AG20443 (cell line): ENCODE results near the gene MEI1.
"Not testable (repeated sequence)": the region's sequence is repeated elsewhere in the genome, so short reads cannot be mapped to it uniquely, and the experiment has no call there.

ENCODE experiments used
- DNase-seq: peaks from one replicate; pipeline ENCODE4 v3.0.0; 2012; ENCODE audit warnings: low spot score, mixed read lengths

MEI1 gene

GRCh38 chr22:41822317-41823057 lies 123.2 kb downstream of the MEI1 start:
- peak; percentile 50 for DNase-seq

GRCh38 chr22:41823797-41824196 lies 124.5 kb downstream of the MEI1 start:
- DNase-seq = no peak

GRCh38 chr22:41825376-41825775 lies 126.1 kb downstream of the MEI1 start:
- DNase-seq = peak; percentile 49

GRCh38 chr22:41826021-41826420 lies 126.7 kb downstream of the MEI1 start:
- no peak for DNase-seq

- no peak for DNase-seq
Observed at GRCh38 chr22:41826430-41827383, 127.4 kb downstream of the MEI1 start.

GRCh38 chr22:41827671-41828070 lies 128.4 kb downstream of the MEI1 start:
- DNase-seq = no peak

- no peak for DNase-seq
Observed at GRCh38 chr22:41828516-41828915, 129.2 kb downstream of the MEI1 start.

- no peak for DNase-seq
Observed at GRCh38 chr22:41830174-41830573, 130.9 kb downstream of the MEI1 start.

- DNase-seq = no peak
Observed at GRCh38 chr22:41831383-41831782, 132.1 kb downstream of the MEI1 start.

GRCh38 chr22:41831828-41832552 lies 132.7 kb downstream of the MEI1 start:
- no peak for DNase-seq

- DNase-seq = peak; percentile 99
Observed at GRCh38 chr22:41832553-41833368, 133.5 kb downstream of the MEI1 start, which contains the start of gene SREBF2. Gene SREBF2, plus strand, starts transcription at chr22:41833105. Its CDS starts 166 bp downstream, at chr22:41833271.

- peak; percentile 46 for DNase-seq
Observed at GRCh38 chr22:41833369-41834004, 134.2 kb downstream of the MEI1 start.

- no peak for DNase-seq
Observed at GRCh38 chr22:41834005-41834944, 135.0 kb downstream of the MEI1 start.

- not testable (repeated sequence) for DNase-seq
Observed at GRCh38 chr22:41835462-41835861, 136.2 kb downstream of the MEI1 start.

- DNase-seq = no peak
Observed at GRCh38 chr22:41836551-41836950, 137.2 kb downstream of the MEI1 start.

GRCh38 chr22:41838842-41839618 lies 139.7 kb downstream of the MEI1 start:
- no peak for DNase-seq

- no peak for DNase-seq
Observed at GRCh38 chr22:41840216-41840615, 140.9 kb downstream of the MEI1 start.

GRCh38 chr22:41841085-41841712 lies 141.9 kb downstream of the MEI1 start:
- no peak for DNase-seq
